Smooth muscle cell of the brain vasculature (primary cell): ENCODE results near the gene MARCHF2.

Source experiments
- DNase-seq: peaks from one replicate; pipeline ENCODE4 v3.0.0-alpha.2; 2012; ENCODE audit warnings: low read depth, low spot score

MARCHF2 gene

DNA sequence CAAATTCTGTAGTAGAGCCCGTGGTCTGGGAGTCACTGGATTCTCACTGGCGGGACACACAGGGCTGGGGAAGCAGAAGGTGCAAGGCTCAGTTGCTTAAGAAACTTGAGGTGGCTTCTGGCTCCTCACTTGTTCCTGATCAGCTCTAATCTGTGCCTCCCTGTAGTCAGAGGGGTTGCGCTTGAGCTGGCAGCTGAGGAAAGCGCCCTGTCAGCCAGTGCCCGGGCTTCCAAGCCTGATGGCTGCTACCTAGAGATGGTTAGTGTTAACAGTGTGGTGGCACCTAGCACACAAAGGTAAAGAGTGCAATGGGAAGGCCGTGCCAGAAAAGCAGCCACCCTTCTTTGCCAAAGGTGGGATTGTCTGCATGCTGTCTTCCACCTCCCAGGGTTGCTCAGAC lies 40.5 kb downstream of the MARCHF2 start:
- DNase-seq = no peak

DNA sequence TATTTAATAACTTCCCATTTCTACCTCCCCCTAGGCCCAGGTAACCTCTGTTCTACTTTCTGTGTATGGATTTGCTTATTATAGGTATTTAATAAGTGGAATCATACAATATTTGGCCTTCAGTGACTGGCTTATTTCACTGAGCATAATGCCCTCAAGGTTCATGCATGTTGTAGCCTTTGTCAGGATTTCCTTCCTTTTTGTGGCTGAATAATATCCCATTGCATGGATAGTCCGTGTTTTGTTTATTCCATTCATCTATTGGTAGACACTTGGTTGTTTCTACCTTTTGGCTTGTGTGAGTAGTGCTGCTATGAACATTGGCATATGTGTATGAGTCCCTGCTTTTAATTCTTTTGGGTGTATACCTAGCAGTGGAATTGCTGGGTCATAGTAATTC lies 41.1 kb downstream of the MARCHF2 start:
- DNase-seq = no peak

DNA sequence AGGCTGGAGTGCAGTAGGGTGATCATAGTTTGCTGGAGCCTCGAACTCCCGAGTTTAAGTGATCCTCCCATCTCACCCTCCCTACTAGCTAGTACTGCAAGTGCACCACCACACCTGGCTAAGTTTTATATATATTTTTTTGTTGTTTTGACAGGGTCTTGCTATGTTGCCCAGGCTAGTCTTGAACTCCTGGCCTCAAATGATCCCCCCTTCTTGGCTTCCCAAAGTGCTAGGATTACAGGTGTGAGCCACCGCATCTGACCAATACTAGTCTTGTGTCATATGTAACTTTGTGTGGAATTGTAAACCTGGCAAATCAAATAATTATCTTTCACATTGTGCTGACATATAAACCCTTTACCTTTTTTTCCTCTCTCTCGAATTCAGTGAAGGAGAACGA lies 41.9 kb downstream of the MARCHF2 start:
- no peak for DNase-seq

DNA sequence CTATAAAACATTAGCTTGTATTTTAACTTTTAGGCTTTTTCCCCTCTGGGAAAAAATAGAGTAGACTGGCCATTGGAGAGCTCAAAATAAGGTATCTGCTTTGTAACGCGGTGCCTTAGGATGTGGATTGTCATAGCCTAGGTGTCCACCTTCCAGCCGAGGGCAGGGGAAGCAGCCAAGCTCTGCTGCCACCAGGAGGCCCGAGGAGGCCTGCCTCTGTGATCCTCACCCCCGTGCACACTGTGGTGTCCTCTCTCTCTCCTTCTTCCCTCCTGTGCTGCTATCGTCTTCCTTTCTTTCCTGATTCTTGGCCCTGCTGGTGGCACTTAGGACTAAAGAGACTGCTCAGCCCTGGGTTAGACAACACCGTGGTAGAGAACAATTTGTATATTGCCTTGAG lies 43.0 kb downstream of the MARCHF2 start:
- DNase-seq = no peak

DNA sequence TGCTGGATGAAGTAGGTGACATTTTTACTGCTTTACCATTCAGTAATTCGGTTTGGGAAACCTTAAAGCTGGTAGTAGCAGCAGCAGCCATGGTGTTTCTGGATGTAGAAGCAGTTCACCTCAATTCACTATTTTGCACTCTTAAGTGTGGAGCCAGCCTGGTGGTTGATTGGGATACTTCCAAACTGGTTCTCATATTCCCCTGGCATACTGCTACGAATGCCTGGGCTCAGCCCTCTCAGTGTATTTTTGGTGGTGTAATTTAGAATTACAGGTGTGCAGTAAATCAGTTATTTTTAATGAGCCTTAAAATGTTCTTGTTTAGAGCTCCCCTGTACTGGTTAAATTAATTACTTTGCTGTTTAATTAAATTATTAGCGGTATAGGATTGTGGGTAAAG lies 44.1 kb downstream of the MARCHF2 start:
- no peak for DNase-seq

DNA sequence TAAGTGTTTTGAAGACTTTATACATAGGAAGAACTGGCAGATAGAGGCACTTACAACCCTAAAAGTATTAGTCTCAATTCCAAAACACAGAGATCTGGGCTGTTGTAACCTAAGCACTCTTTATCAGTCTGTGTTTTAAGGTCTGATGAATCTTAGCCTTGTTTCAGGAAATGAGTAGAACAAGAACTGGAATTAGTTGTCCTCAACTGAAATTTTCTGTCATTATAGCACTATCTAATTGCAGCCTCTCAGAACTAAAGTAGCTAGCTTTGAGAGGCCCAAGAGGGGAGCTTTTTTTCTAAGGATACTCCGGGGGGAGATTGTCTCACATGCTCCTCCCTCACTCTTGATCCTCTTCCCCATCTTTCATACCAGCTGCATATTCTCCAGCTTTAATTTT lies 44.7 kb downstream of the MARCHF2 start:
- DNase-seq = no peak

DNA sequence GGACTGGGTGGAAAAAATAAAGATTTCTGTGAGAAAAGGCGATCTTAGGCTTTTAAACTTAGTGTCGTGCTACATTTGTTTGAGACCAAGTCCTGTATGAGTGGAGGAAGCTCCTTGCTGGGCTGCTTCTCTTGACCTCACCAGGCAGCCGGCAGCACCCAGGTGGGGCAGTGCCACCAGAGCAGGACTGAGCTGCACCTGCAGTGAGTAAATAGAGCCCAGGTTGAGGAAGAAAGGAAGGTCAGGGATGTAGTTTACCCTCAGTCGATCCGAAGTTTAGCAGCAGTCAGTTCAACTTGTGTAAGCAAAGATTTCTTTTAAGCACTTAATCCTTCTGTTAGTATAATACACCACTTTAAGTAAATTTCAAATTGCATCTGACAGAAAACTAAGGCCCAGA lies 45.3 kb downstream of the MARCHF2 start:
- no peak for DNase-seq

DNA sequence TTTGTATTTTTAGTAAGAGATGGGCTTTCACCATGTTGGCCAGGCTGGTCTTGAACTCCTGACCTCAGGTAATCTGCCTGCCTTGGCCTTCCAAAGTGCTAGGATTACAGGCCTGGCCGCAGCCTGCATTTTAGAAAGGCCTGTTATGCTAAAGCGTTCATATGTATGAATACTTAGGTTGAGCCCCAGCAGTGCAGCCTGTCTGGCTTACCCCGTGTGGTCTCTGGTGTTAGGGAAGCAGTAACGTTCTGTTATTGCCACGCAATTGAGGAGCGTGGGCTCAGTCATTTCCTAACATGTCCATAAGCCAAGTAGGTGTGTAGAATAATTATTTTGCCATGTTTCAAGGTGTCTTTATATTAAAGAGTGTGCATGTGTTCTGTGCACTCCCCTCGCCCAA lies 46.0 kb downstream of the MARCHF2 start:
- DNase-seq = no peak

DNA sequence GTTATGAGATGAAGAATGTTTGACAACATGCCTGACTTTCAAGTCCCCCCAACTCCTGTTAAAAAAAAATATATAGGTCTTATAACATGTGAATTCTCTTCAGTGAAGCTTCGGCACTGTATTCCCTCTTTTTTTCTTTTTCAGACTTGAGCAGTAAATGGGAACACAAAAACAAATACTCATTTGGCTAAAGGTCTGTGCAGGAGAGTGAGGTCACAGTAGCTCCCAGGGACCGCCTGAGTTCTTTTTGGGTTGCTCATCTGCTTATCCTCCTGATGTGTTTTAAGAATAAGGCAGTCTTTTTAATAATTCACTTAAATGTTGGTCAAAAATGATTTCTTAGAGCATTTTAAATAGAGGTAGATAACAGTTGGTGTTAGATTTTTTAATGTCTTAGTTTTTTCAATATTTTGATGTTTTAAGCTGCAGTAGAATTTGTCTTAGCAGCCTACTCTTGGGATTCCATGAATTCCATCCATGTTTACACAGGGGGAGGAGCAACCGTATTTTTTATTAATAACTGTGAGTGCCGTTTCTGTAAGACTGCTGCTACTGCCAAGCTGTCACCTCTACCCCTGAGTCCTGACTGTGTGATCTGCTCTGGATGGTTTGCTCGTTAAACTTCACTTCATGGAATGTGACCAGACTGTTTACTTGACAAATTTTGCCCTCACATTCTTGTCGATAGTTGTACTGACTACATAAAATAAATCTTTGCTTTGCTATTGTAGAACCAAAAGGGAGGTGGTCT lies 46.6 kb downstream of the MARCHF2 start:
- DNase-seq = peak; percentile 33

DNA sequence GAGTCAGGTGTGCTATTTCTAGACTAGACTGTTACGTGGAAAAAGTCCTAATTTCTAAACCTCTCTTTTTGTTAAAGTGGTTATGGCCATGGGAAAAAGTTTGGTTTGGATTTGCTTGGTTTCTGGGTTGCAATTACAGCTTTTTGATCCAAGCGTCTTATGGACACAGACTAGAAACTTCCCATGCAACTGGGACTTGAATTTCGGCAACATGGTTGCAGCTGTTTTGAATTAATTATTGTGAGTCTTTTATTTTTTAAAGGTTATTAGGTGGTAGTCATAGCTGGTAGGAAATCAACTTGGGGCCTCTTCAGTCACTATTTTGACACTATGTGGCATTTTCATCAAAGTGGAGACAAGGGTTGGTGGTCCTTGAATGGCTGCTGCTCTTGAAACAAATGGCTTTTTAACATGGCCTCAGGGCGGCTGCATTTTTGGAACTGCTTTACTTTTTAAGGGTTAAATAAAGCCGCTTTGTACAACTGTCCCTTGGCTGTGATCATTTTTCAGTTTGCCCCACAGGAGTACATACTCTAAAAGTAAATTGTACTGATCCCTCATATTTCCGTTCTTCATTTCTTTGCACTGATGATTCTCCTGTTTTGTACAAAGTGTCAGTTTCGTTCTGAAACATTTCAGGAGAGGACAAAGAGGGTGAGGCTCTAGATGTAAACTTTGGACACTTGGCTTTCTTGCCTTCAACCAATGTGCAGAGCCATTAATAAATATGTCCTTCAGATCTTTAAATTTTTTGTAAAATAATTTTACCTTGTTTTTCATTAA lies 47.6 kb downstream of the MARCHF2 start:
- no peak for DNase-seq

DNA sequence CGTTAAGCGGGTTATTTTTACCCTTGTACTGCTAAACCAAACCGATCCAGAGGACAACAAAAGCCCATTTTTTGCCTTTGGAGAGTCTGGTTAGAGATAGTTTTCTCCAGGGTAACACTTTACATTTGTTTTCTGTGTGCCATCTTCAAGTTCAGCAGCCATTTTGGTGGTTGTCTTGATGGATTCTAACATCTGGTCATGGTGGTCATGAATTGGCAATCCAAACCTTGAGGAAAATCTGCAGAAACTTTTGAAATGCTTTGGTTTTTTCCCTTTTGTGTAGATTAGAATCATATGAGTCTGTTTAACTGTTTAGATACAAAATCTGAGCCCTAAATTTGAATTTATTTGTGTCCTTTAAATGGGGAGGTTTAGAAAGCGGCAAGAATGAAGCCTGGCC lies 48.3 kb downstream of the MARCHF2 start:
- DNase-seq = no peak

DNA sequence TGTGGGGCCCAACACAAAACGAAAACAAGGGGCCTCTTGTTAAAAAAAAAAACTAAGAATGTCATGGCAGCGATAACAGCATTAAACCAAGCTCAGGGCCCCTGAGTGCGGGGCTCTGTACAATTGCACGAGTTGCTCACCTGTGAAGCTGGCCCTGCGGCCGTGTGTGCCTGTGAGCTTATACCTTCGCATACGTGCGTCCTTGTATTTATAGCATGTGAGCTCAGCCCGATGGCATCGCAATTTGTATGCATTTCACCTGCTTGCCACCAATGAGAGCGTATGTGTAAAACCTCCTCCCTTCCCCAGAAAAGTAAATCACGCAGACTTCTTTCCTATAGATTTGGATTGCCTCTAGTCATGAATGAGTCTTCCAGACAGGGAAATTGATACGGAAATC lies 48.8 kb downstream of the MARCHF2 start:
- no peak for DNase-seq

DNA sequence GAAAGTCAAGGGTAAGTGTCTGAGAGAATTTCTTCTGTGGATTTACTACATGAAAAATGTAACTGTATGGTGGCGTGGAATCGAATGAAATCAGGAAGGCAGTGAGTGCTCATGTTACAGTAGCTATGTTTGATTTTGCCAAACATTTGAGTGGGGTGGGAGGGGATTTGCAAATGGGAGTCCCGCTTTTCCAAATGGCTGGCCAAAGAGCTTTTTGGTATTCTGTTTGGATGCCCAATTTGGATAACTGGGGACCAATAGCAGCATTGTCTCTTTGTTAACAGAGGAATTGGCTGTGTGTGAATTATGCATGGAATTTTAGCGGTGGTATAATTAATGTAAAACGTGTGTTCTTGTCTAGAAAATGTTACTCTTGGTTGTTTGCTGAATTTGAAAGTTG lies 49.5 kb downstream of the MARCHF2 start:
- DNase-seq = no peak

DNA sequence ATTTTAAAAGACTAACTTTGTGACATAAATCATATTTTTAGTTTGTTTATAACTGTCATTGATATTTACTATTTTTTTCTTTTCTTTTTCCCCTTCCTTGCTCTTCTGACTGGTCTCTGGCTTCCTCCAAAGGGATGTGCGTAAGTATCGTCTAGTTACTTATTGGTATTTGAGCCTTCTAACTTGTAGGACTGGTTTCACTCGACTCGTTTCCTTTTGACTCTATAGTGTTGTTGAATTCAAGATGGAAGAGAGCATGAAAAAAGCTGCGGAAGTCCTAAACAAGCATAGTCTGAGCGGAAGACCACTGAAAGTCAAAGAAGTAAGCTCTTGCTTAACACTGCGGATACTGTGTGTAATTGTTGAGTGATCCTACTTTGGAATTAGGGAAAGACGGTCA lies 50.3 kb downstream of the MARCHF2 start:
- no peak for DNase-seq

DNA sequence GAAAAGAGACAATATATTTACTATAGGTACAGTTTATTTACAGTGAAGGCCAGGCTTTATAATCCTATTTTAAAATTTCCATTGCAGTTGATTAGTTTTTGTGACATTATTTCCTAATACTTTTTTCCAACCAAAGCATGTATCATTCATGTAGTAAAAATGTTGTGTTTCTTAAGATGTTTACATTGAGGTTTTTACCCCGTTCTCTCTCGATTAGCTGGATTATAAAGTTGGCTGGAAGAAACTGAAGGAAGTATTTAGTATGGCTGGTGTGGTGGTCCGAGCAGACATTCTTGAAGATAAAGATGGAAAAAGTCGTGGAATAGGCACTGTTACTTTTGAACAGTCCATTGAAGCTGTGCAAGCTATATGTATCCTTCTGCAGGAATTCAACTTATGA lies 52.9 kb downstream of the MARCHF2 start:
- DNase-seq = no peak

DNA sequence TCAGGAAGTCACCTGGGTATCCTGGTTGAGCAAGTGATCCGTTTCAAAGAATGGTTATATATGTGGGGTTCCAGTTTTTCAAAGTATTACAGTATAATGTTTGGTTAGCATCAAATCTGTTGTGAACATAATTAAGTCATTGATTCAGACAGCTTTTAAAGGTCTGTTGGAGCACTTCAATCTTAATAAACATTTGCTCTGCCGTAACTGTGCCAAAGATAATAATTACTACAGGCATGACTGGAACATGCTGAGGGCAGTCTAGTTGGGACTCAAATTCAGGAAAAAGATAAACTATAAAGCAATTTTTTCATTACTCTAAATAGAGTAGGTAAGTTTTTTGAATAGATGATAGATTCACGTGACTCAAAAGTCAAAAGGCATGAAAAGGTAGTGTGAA lies 55.0 kb downstream of the MARCHF2 start:
- no peak for DNase-seq

DNA sequence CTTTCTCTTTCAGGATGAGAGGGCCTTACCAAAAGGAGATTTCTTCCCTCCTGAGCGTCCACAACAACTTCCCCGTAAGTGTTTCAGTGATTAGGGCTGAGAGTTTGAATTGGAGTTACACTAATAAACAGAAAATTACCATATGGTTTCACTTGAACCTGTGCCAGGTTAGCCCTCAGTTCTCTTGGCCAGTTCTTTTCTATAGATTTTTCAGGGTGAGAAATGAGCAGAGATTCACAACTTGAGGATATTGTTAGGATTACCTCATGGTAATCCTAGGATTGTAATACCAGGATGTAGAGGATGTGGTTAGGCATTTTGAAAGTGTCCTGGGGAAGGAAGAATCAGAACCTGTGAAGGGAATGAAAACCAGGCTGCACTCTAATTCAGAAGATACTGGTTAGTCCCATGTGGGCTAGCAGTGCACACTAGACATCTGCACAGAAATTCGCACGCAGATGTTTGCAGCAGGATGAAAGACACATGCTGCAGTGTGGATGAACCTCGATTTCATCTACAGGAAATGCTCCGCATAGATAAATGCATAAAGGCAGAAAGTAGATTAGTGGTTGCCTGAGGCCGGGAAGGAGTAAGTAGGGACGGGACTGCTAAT lies 55.8 kb downstream of the MARCHF2 start:
- DNase-seq = no peak

DNA sequence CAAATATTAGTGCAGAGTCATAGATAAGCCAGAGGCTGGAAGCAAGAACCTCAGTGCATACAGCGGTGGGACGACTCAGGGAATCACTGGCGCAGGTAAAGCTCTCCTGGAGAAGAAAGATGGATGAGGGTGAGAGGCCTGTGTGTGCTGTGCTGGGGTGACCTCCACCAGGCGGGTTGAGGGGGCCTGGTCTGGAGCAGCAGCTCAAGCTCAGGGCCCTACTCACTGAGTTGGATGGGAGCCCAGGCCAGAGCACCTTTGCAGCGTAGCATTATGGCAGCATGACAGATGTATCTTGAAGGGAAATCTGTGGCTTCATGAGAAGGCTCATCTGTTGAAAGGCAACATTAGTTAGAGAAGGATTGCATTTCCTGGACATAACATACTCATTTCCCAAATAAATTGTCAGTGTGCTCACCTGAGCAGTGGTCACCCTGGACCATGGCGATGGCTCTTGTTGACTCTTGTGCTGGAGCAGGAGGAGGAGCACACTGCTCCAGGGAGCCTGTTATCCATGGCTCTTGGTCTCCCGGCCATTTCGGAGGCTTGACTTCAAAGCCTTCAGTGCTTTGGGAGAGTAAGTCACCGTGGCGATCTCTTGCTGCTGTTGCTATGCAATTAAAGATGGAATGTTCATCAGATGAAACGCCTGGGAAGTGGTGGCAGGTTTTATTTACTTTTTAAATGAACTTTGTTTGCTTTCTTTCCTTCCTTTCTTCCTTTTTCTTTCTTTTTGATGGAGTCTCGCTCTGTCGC lies 56.7 kb downstream of the MARCHF2 start:
- DNase-seq = no peak

DNA sequence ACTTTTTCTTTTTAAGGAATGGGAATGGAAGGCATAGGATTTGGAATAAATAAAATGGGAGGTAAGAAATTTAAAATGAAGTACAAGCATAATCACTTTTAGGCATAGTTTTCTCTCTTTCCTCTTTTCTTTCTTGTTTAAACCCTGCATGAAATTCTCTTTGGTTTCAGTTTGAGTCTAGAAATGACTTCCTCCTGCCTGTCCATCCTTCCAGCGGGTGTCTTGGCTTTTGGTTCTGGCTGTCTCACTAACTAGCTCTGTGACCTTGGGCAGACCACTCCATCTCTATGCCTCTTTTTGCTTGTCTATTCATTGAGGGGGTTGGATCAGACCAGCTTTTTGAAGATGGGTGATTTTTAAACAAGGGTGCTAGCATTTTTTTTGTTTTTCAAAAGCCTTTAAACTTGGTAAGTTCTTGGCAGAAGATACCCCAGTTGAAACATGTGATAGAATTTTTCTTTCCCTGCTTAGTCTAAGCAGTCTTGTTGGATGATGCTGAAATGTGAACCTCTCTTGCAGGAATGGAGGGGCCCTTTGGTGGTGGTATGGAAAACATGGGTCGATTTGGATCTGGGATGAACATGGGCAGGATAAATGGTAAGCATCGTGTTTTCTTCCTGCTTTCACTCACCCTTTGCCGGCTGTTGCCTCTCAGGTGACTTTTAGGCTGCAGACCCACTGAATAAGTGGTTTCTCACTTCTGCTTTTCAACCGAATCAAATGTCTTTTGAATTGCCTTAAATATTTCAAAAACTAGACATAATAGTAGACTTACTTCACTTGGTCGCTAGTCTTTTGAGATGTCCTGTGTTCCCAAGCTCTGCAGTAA lies 60.8 kb downstream of the MARCHF2 start:
- no peak for DNase-seq

DNA sequence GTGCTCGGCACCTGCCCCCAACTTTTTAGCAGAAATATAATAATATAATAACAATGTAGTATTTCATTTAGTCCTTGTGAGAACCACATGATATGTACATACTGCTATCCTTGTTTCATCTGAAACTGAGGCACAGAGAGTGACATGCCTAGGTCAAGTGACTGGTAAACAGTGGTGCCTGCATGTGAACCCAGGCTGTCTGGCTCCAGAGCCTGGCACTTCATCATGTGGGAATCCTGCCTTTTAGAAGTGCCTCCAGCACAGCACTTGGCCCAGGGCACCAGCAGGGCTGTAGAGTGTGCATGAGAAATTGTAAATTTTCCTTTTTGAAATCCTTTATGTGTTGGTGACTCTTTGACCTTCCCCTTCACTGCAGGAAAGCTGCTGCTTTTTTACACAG lies 61.9 kb downstream of the MARCHF2 start:
- no peak for DNase-seq

DNA sequence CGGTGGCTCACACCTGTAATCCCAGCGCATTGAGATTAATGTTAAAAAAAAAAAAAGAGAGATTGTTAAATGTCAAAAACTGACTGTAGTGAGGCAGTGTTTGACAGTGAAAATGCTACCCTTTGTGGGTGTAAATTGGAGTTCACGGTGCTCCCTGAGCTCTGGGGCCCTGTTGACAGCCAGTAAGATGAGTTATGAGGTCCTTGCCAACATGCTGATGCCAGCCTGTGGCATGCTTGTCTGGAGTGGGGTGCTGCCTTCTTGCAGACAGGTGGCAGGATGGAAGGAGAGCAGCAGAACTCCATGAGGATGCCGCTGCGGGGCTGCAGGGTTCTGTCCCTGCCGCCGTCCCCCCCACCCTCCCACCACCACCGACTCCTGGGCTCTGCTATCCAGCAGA lies 63.4 kb downstream of the MARCHF2 start:
- no peak for DNase-seq
